CD4-positive, alpha-beta T cell treated with Interleukin-21 for 1 hour (primary cell): ENCODE measurements around the gene NT5C3A.

Source experiments
- DNase-seq: peaks from one replicate; pipeline ENCODE4 v3.0.0-alpha.2; 2020

NT5C3A gene

GRCh38 chr7:33073243-33073642 is 10.7 kb upstream of the NT5C3A start:
- no peak for DNase-seq

DNA sequence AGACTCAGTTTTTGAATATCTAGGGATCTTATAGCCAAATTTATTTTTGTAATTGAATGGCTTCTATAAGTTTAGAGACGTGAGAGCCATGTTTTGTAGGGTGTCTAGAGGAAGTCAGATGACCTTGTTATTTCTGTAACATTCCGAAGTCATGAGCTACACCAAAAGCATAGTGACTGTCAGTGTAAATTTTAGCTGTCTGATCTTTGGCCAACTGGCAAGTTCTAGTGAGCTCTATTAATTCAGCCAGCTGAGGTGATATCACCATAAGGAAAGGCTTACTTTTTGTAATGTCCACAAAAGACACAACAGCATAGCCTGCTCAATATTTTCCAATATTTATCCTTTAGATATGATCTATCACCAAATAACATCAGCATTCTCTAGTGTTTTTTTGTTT is 9.9 kb upstream of the NT5C3A start:
- no peak for DNase-seq

- no peak for DNase-seq
Measured at GRCh38 chr7:33070831-33071230, 8.3 kb upstream of the NT5C3A start.

GRCh38 chr7:33070277-33070676 is 7.7 kb upstream of the NT5C3A start:
- no peak for DNase-seq

DNA sequence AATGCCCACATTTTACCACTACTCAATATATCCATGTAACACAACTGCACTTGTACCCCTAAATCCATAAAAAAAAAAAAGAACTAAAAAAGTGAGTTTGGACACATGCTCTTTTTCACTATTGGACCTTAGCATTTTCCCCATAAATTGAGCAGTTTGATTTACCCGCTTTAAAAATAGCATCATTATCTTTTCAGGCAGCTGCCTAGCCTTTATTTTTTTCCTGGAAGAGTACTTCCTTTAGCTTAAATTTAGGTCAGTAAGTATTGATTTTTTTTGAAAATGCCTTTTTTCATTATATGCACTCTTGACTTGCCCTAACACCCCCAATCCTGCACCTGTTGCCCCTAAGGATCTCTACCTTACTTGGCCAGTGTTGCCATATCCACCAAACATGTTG is 5.3 kb upstream of the NT5C3A start:
- DNase-seq, result no peak

- DNase-seq, result no peak
Measured at GRCh38 chr7:33066771-33067170, 4.2 kb upstream of the NT5C3A start.

- no peak for DNase-seq
Measured at GRCh38 chr7:33065981-33066380, 3.4 kb upstream of the NT5C3A start.

GRCh38 chr7:33062782-33063443 is 337 bp upstream of the NT5C3A start:
- peak; percentile 94 for DNase-seq

GRCh38 chr7:33061282-33061937 is 1.2 kb downstream of the NT5C3A start:
- DNase-seq, result no peak

GRCh38 chr7:33059635-33060034 is 2.9 kb downstream of the NT5C3A start:
- DNase-seq, result no peak

- DNase-seq, result no peak
Measured at GRCh38 chr7:33055158-33055557, 7.4 kb downstream of the NT5C3A start.

- peak; percentile 49 for DNase-seq
Measured at GRCh38 chr7:33054261-33054964, 8.2 kb downstream of the NT5C3A start.

GRCh38 chr7:33053721-33054120 is 8.9 kb downstream of the NT5C3A start:
- DNase-seq, result no peak

GRCh38 chr7:33050535-33051318 is 11.8 kb downstream of the NT5C3A start:
- DNase-seq, result peak; percentile 68

- no peak for DNase-seq
Measured at GRCh38 chr7:33048704-33049103, 13.9 kb downstream of the NT5C3A start.

- no peak for DNase-seq
Measured at GRCh38 chr7:33048257-33048656, 14.3 kb downstream of the NT5C3A start.

- no peak for DNase-seq
Measured at GRCh38 chr7:33044986-33045385, 17.6 kb downstream of the NT5C3A start.

GRCh38 chr7:33044401-33044718 is 18.2 kb downstream of the NT5C3A start:
- no peak for DNase-seq

DNA sequence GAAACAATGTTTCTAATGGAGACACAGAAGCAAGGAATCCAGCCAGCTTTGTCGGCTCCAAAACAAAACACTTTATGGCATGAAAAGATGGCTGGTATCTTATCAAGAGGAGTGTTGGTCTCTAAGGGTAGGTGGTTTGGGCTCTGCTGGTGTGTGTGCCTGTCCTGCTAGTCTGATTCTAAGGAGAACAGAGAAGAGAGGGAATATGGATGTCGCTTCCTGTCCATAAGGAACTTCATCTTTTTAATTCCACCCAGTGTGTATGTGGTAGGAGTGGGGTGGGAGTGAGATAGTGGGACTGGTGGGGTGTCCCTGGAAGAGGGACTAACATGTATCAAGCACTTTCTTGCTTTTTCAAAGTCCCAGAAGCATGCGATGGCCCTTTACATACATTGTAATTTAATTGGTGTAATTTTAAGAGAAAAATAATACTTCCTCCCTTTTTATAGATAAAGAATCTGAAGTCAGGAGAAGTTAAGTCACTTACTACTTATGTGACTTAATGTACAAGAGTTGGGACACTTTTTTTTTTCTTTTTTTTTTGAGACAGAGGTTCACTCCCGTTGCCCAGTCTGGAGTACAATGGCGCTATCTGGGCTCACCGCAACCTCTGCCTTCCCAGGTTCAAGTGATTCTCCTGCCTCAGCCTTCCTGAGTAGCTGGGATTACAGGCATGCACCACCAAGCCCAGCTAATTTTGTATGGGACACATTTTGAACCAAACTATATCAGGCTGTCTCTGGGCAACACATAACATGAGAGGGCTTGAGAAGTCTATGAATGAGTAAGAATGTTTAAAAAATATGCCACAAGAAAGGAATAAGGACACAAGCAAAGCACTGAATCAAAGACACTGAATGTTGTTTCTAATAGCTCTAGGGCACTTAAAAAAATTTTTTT is 18.8 kb downstream of the NT5C3A start:
- no peak for DNase-seq

DNA sequence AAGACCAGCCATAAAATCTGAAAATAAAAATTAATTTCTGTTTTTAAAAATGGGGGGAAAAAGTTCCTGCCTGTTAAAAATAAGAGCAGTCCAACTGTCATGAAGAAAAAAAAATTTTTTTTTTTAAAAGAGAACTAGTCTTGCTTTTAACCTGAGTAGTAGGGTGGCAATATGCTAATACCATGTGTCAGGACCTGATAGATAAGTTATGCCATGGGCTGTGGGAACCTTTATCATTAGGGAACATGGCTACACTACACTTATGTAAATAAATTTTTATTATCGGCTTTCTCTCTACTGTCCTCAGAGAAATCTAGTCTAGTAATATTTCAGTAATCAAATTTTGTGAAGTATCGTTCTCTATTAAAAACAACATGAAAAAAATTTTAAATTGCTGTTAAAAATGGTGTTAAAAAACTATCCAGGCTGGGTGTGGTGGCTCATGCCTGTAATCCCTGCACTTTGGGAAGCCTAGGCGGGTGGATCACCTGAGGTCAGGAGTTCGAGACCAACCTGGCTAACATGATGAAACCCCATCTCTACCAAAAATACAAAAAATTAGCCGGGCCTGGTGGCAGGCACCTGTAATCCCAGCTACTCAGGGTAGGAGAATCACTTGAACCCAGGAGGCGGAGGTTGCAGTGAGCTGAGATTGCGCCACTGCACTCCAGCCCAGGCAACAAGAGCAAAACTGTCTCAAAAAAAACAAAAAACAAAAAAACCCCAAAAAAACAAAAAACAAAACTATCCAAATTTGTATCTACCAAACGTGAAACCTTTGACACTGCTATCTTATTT is 20.7 kb downstream of the NT5C3A start:
- DNase-seq, result no peak

DNA sequence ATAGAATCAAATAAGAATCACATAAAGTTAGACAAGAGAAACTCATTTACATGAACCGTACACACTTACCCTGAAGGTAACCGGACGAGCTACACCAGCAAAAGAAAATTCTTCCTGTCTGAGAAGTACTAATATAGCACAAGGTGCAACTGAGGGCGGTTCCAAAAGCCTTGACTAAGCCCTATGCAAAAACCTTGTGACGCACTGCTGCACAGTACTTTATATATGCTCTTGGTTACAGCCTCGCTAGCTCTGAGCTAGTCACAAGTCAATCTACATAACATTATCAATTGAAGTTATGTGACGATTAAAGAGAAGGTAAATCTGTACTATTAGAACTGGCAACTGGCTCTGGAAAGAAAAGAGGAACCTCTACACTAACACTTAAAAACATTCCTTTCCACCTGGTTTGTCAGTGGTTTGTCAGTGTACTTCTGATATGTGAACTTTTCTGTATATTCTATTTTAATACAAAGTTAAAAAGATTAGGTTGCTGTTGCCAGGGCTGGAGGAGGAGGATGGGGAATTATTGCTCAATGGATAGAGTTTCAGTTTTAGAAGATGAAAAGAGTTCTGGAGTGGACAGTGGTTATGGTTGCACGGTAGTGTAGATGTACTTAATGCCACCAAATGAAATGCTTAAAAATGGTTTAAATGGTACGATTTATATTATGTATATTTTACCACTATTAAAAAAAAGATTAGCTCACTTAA is 21.6 kb downstream of the NT5C3A start:
- peak; percentile 86 for DNase-seq
